ENCODE measurements around the gene FAM131A.

FAM131A gene

DNA sequence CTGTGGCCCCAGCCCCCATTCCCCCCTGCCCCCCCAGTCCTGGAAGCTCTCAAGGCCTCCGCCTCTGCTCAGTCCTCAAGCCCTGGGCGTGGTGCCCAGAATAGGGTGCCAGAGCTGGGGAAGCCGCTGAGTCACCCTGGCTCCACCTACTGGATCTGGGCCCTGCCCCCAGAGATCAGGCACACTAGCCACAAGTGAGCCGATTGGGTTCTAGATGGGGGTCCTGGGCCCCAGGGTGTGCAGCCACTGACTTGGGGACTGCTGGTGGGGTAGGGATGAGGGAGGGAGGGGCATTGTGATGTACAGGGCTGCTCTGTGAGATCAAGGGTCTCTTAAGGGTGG is 17.3 kb upstream of the FAM131A start:
- no peak for TF ChIP-seq POLR2AphosphoS5 (IDR thresholded peaks at IDR 0.05; ENCODE audit: low read depth, low read length)
- no peak for TF ChIP-seq TAF1 (IDR thresholded peaks at IDR 0.05; ENCODE audit: borderline replicate concordance, low read depth, low read length)
- TF ChIP-seq POLR2A (IDR thresholded peaks at IDR 0.05; ENCODE audit: low read depth, low read length), result no peak
- FAIRE-seq (no peak), DNase-seq (ENCODE audit: insufficient read length) (no peak)

GRCh38 chr3:184321666-184322065 is 15.7 kb upstream of the FAM131A start:
- TF ChIP-seq TAF1 (IDR thresholded peaks at IDR 0.05; ENCODE audit: borderline replicate concordance, low read depth, low read length), result no peak
- TF ChIP-seq POLR2AphosphoS5 (IDR thresholded peaks at IDR 0.05; ENCODE audit: low read depth, low read length), result no peak
- TF ChIP-seq POLR2A (IDR thresholded peaks at IDR 0.05; ENCODE audit: low read depth, low read length), result no peak
- no peak for FAIRE-seq
- no peak for DNase-seq (ENCODE audit: insufficient read length)

GRCh38 chr3:184322731-184323487 is 14.5 kb upstream of the FAM131A start:
- FAIRE-seq (no peak), DNase-seq (ENCODE audit: insufficient read length) (no peak)
- TF ChIP-seq POLR2AphosphoS5 (IDR thresholded peaks at IDR 0.05; ENCODE audit: low read depth, low read length), result peak; percentile 1; the same call in 1 of the 2 replicates
- no peak for TF ChIP-seq POLR2A (IDR thresholded peaks at IDR 0.05; ENCODE audit: low read depth, low read length)

GRCh38 chr3:184323696-184324095 is 13.7 kb upstream of the FAM131A start:
- DNase-seq (ENCODE audit: insufficient read length), result no peak
- no peak for FAIRE-seq
- TF ChIP-seq POLR2AphosphoS5 (IDR thresholded peaks at IDR 0.05; ENCODE audit: low read depth, low read length), result no peak
- TF ChIP-seq TAF1 (IDR thresholded peaks at IDR 0.05; ENCODE audit: borderline replicate concordance, low read depth, low read length), result no peak
- TF ChIP-seq POLR2A (IDR thresholded peaks at IDR 0.05; ENCODE audit: low read depth, low read length), result no peak

- no peak for DNase-seq (ENCODE audit: insufficient read length)
- TF ChIP-seq TAF1 (IDR thresholded peaks at IDR 0.05; ENCODE audit: borderline replicate concordance, low read depth, low read length), result no peak
- TF ChIP-seq POLR2AphosphoS5 (IDR thresholded peaks at IDR 0.05; ENCODE audit: low read depth, low read length), result no peak
- TF ChIP-seq POLR2A (IDR thresholded peaks at IDR 0.05; ENCODE audit: low read depth, low read length), result no peak
- FAIRE-seq, result no peak
These were observed 12.1 kb upstream of the FAM131A start for GRCh38 chr3:184325269-184325668.

DNA sequence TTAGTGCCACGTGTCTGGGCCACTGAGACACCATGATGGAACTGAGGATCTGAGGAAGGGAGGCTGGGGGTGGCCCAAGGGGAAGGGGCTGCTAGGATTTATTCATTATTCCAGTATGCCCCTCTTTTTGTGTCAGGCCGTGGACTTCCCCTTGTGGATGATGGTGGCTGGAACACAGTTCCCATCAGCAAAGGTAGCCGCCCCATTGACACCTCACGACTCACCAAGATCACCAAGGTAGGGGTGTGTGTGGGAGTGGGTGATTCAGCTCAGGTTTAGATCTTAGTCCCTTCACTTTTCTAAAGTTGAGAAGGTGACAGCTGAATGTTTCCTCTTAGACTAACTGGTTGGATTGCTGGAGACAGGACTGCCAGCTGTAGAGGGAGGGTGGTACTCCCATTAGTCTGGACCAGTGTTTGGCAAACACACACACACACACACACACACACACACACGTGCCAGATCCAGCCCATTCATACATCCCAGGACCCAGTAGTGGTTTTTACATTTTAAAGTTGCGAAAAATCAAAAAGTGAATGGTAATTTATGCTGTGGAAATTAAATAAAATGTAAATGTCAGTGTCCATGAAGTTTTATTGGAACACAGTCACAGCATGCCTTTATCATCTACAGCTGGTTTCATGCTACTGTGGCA is 11.6 kb upstream of the FAM131A start:
- FAIRE-seq (no peak), DNase-seq (ENCODE audit: insufficient read length) (no peak)
- no peak for TF ChIP-seq TAF1 (IDR thresholded peaks at IDR 0.05; ENCODE audit: borderline replicate concordance, low read depth, low read length)
- no peak for TF ChIP-seq POLR2A (IDR thresholded peaks at IDR 0.05; ENCODE audit: low read depth, low read length)
- TF ChIP-seq POLR2AphosphoS5 (IDR thresholded peaks at IDR 0.05; ENCODE audit: low read depth, low read length), result no peak; the same call in 1 of the 2 replicates

- TF ChIP-seq POLR2A (IDR thresholded peaks at IDR 0.05; ENCODE audit: low read depth, low read length), result no peak
- TF ChIP-seq POLR2AphosphoS5 (IDR thresholded peaks at IDR 0.05; ENCODE audit: low read depth, low read length), result no peak; the same call in 1 of the 2 replicates
- no peak for FAIRE-seq
- no peak for DNase-seq (ENCODE audit: insufficient read length)
These were observed 10.2 kb upstream of the FAM131A start for GRCh38 chr3:184327171-184327570.

DNA sequence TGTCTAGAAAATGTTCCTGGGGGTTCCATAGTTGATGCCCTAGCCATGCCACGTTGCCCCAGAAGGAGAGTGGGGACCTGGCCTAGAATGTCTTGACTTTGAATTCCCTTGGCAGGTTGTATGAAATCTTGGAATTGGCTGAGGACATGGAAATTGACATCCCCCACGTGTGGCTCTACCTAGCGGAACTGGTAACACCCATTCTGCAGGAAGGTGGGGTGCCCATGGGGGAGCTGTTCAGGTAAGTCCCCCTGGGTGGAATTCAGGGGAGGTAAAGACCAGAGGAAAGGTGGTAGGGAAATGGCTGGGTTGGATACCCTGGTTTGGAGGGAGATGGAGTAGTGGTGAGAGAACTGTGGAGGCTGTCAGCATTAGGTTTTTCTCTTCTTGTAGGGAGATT is 8.9 kb upstream of the FAM131A start:
- TF ChIP-seq POLR2AphosphoS5 (IDR thresholded peaks at IDR 0.05; ENCODE audit: low read depth, low read length) (no peak), TAF1 (IDR thresholded peaks at IDR 0.05; ENCODE audit: borderline replicate concordance, low read depth, low read length) (no peak), POLR2A (IDR thresholded peaks at IDR 0.05; ENCODE audit: low read depth, low read length) (no peak)
- DNase-seq (ENCODE audit: insufficient read length), result no peak
- FAIRE-seq, result no peak

DNA sequence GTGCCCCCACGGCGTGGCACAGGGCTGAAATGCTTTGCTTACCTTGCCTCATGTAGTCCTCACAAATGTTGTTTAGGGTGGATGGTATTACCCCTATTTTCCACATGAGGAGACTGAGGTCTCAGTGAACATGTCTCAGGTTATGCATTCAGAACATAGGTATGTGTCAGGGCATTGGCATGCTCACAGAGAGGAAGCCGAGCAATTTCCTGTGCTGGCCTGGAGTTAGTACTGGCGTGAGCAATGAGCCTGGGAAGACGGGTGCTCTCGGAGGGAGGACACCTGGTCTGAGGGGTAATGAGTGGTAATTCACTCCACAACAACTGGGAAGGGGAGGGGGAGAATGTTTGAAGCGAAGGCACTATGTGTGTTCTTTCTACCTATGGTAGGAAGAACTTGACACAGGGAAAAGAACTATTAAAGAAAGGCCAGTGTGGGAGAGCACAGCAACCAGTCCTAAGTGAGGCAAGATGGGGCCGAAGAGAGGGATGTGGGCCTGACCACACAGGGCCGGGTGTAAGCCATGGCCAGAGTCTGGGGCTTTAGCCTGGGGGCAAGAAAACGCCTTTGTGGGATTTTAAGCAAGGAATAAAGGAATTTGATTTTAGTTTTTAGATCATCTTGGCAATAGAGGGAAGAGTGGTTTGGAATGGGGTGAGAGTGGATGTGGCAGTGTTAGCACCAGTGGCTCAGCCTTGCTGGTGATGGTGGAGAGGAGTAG is 4.9 kb upstream of the FAM131A start:
- FAIRE-seq (no peak), DNase-seq (ENCODE audit: insufficient read length) (no peak)
- TF ChIP-seq POLR2A (IDR thresholded peaks at IDR 0.05; ENCODE audit: low read depth, low read length) (0 out of 2 replicates have a peak, but pooled peaks have one; percentile 29), POLR2AphosphoS5 (IDR thresholded peaks at IDR 0.05; ENCODE audit: low read depth, low read length) (peak; percentile 69; the same call in 1 of the 2 replicates), TAF1 (IDR thresholded peaks at IDR 0.05; ENCODE audit: borderline replicate concordance, low read depth, low read length) (no peak)

DNA sequence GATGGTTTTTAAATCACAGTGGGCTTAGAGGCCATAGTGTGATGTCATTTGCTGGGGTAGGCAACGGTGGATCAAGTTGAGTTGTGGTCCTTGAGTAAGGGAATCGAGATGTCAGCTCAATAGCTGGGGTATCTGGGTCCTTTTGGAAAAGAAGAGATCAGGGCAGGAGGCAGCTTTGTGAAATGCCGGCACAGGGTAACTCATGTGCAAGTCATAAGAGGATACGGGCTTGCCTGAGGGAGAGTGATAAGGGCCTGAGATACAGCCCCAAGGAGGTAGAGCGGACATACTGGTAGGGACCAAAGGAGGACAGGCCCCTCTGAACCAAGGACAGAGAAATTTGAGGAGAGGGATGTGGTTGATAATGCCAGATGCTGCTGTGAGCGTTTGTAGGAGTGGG is 4.2 kb upstream of the FAM131A start:
- FAIRE-seq, result no peak

GRCh38 chr3:184333700-184334099 is 3.7 kb upstream of the FAM131A start:
- no peak for DNase-seq (ENCODE audit: insufficient read length)
- no peak for TF ChIP-seq TAF1 (IDR thresholded peaks at IDR 0.05; ENCODE audit: borderline replicate concordance, low read depth, low read length)
- peak; percentile 52 for TF ChIP-seq POLR2AphosphoS5 (IDR thresholded peaks at IDR 0.05; ENCODE audit: low read depth, low read length)
- TF ChIP-seq POLR2A (IDR thresholded peaks at IDR 0.05; ENCODE audit: low read depth, low read length), result peak; percentile 59; the same call in 1 of the 2 replicates
- no peak for FAIRE-seq

More for the DNA sequence above, 4.2 kb upstream of the FAM131A start:
- no peak for DNase-seq (ENCODE audit: insufficient read length)
- no peak for TF ChIP-seq POLR2AphosphoS5 (IDR thresholded peaks at IDR 0.05; ENCODE audit: low read depth, low read length)
- peak; percentile 18; the same call in 1 of the 2 replicates for TF ChIP-seq POLR2A (IDR thresholded peaks at IDR 0.05; ENCODE audit: low read depth, low read length)

Data from GM12892 (cell line).